ENCODE results near the gene CLEC5A. TPM values are rescaled to one million over a fixed set of nuclear protein-coding genes. Genes with fewer than 3 reads are reported as not detected.

Gene CLEC5A
- total and polyA plus RNA-seq, 2 experiments from 2014 or later, result not detected

DNA sequence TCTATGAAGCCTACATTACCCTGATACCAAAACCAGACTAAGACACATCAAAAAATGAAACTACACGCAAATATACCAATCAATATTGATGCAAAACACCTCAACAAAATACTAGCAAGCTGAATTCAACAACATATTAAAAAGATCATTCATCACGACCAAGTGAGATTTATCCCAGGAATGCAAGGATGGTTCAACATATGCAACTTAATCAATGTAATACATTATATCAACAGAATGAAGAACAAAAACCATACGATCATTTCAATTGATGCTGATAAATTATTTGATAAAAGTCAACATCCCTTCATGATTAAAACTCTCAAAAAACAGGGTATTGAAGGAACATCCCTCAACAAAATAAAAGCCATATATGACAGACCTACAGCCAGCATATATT is 5.7 kb downstream of the CLEC5A start:
- no peak for DNase-seq (ENCODE audit: low spot score)
- 81% methylated on average over 3 of the region's 3 CpGs for WGBS (ENCODE audit: low lambda C conversion rate, missing lambda C conversion rate)

DNA sequence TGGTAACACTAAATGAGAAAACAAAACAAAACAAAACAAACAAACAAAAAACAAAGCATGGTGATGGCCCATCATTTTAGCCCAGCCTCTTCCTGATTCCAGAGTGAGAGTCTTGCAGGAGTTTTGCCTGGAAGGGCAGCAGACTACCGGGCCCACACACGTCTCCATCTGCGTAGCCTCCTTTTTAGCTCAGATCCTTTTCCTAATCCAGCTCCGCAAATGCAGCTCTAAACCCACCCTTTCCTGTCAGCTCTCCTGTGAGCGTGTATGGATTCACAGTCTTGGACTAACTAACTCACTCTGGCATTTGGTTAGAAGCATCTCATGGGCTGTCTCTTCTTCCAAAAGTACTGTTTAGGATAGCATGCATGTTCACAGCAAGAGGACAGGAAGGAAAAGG is 16.6 kb downstream of the CLEC5A start:
- H4K20me1 ChIP-seq (ENCODE audit: insufficient read depth, poor library complexity, severe bottlenecking), result no peaks in the 10 kb centered on the region
- H3K79me2 ChIP-seq, result no peaks in the 10 kb centered on the region
- DNase-seq (ENCODE audit: low spot score), result no peak
- H3K27me3 ChIP-seq, result no peaks in the 10 kb centered on the region
- H3K4me3 ChIP-seq, result no peak overlapping the region
- no peak overlapping the region for H2AFZ ChIP-seq
- WGBS (ENCODE audit: low lambda C conversion rate, missing lambda C conversion rate), result 70% methylated on average over 5 of the region's 5 CpGs
- no peaks in the 10 kb centered on the region for H3K9me2 ChIP-seq (replicated peaks; ENCODE audit: insufficient read depth)
- H3K4me1 ChIP-seq (ENCODE audit: insufficient read depth), result no peaks in the 10 kb centered on the region
- TF ChIP-seq EZH2 (IDR thresholded peaks at IDR 0.05; ENCODE audit: borderline replicate concordance) (no peak), EZH2phosphoT487 (IDR thresholded peaks at IDR 0.05; ENCODE audit: low read depth, severe bottlenecking, unreplicated experiment) (no peak)
- TF ChIP-seq, protein P1, sequence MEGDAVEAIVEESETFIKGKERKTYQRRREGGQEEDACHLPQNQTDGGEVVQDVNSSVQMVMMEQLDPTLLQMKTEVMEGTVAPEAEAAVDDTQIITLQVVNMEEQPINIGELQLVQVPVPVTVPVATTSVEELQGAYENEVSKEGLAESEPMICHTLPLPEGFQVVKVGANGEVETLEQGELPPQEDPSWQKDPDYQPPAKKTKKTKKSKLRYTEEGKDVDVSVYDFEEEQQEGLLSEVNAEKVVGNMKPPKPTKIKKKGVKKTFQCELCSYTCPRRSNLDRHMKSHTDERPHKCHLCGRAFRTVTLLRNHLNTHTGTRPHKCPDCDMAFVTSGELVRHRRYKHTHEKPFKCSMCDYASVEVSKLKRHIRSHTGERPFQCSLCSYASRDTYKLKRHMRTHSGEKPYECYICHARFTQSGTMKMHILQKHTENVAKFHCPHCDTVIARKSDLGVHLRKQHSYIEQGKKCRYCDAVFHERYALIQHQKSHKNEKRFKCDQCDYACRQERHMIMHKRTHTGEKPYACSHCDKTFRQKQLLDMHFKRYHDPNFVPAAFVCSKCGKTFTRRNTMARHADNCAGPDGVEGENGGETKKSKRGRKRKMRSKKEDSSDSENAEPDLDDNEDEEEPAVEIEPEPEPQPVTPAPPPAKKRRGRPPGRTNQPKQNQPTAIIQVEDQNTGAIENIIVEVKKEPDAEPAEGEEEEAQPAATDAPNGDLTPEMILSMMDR (IDR thresholded peaks at IDR 0.05; ENCODE audit: poor library complexity), result no peak
- H3K4me2 ChIP-seq, result no peak overlapping the region
- no peaks in the 10 kb centered on the region for H3K36me3 ChIP-seq (replicated peaks; ENCODE audit: insufficient read depth, low read depth)
- no peak overlapping the region for H3K27ac ChIP-seq
- H3K9me3 ChIP-seq (ENCODE audit: low read depth), result no peaks in the 10 kb centered on the region

More for the DNA sequence above, 5.7 kb downstream of the CLEC5A start:
- Histone ChIP-seq H3K36me3 (replicated peaks; ENCODE audit: insufficient read depth, low read depth) (no peaks in the 10 kb centered on the region), H3K27ac (no peak overlapping the region), H3K27me3 (no peaks in the 10 kb centered on the region), H3K79me2 (no peaks in the 10 kb centered on the region), H3K9me3 (ENCODE audit: low read depth) (peaks cover 4% of the 10 kb centered on the region), H3K9me2 (replicated peaks; ENCODE audit: insufficient read depth) (no peaks in the 10 kb centered on the region), H3K4me2 (no peak overlapping the region), H2AFZ (no peak overlapping the region), H4K20me1 (ENCODE audit: insufficient read depth, poor library complexity, severe bottlenecking) (no peaks in the 10 kb centered on the region), H3K4me3 (no peak overlapping the region), H3K4me1 (ENCODE audit: insufficient read depth) (no peaks in the 10 kb centered on the region)
- TF ChIP-seq EZH2phosphoT487 (IDR thresholded peaks at IDR 0.05; ENCODE audit: low read depth, severe bottlenecking, unreplicated experiment) (no peak), EZH2 (IDR thresholded peaks at IDR 0.05; ENCODE audit: borderline replicate concordance) (no peak)
- TF ChIP-seq, protein P1 (IDR thresholded peaks at IDR 0.05; ENCODE audit: poor library complexity), result no peak

DNA sequence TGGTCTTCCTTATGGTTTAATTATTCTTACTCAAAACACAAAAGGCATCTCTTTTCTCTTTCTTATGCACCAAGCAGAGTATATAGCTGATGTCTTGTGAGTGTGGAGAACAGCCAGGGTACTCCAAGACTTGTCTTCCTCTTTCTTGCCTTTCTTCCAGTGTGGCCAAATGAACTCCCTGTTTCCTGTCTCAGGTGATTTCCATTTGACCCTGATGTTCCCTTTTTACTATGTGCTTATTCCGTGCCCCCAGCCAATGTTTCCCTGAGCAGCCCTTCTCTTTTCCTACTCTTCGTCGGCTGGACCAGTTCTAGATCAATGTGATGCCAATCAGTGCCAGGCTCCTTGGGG is 18.0 kb downstream of the CLEC5A start:
- Histone ChIP-seq H3K9me2 (replicated peaks; ENCODE audit: insufficient read depth) (no peaks in the 10 kb centered on the region), H3K79me2 (no peaks in the 10 kb centered on the region), H3K36me3 (replicated peaks; ENCODE audit: insufficient read depth, low read depth) (no peaks in the 10 kb centered on the region), H3K4me1 (ENCODE audit: insufficient read depth) (no peaks in the 10 kb centered on the region), H3K4me2 (no peak overlapping the region), H2AFZ (no peak overlapping the region), H3K27me3 (no peaks in the 10 kb centered on the region), H3K27ac (no peak overlapping the region), H3K9me3 (ENCODE audit: low read depth) (no peaks in the 10 kb centered on the region), H4K20me1 (ENCODE audit: insufficient read depth, poor library complexity, severe bottlenecking) (no peaks in the 10 kb centered on the region), H3K4me3 (no peak overlapping the region)
- DNase-seq (ENCODE audit: low spot score), result no peak
- no peak for TF ChIP-seq EZH2phosphoT487 (IDR thresholded peaks at IDR 0.05; ENCODE audit: low read depth, severe bottlenecking, unreplicated experiment)
- TF ChIP-seq EZH2 (IDR thresholded peaks at IDR 0.05; ENCODE audit: borderline replicate concordance), result no peak
- TF ChIP-seq, protein P1 (IDR thresholded peaks at IDR 0.05; ENCODE audit: poor library complexity), result no peak
- WGBS (ENCODE audit: low lambda C conversion rate, missing lambda C conversion rate), result 95% methylated on average over 3 of the region's 3 CpGs
